Ramos (cell line): ENCODE results near the gene CHST9.
"Not testable (repeated sequence)": the region's sequence is repeated elsewhere in the genome, so short reads cannot be mapped to it uniquely, and the experiment has no call there.

Source experiments
- in situ Hi-C: fragments of 300-500 bp; cut with MboI; formaldehyde crosslinking; loops from one replicate; pipeline ENCODE4 v1.14.3; 2022; ENCODE audit warnings: low sequenced_read_pairs; ENCODE audit not compliant: unreplicated experiment

Gene CHST9

DNA sequence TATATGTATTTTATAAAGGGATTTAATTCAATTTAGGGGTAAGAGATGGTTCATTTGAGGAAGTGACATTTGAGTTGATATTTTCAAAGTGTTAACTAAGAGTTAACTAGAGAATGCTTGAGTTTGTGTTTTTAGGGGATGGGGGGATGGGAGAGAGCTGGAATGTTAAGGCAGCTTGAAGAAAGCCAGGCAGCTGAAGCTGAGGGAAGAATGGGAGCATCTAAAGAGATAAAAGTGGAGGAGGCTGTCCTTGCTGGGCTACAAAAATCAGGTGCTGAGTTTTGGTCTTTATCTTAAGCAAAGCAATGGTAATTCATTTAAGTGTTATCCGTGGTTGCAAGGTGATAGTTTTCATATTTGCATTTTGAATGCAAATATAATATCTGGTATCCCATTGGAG is 9.2 kb downstream of the CHST9 start:
- in situ Hi-C loops, result no loop called here

GRCh38 chr18:27175245-27175644 is 9.9 kb downstream of the CHST9 start:
- in situ Hi-C loops, result no loop called here

DNA sequence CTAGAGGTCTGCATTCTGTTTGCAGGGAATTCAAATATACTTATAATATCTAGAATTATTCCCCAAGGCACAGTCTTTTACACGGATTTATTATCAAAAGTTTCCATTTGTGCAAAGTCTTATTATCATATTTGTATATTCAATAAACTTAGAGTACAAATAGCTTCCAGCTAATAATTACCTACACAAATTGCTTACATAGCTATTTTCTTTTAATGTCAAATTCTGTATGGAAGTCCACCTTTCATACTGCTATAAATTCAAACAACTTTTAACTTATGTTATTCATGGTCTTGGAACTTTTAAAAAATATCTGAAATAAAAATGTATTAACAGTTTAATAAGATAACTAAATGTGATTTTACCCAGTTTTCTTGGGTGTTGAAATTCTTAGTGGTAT is 13.1 kb downstream of the CHST9 start:
- in situ Hi-C loops, result no loop called here

DNA sequence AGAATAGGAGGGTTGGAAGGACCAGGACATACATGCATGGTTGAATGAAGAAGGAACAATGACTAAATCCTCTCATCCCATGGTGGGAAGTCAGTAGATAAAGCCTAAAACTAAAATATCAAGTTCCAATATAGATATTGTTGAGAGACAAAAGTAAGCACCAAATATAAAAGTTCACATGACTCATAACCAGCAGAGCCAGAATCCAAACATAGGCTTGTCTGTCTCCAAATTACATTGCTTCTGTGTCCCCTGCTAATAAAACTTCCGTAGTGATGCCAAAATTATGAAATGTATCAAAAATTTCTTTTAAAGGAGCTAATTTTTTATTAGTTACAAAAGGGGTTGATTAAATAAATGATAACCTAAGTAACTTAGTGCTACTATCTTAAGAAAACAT is 19.7 kb downstream of the CHST9 start:
- in situ Hi-C loops, result no loop called here

DNA sequence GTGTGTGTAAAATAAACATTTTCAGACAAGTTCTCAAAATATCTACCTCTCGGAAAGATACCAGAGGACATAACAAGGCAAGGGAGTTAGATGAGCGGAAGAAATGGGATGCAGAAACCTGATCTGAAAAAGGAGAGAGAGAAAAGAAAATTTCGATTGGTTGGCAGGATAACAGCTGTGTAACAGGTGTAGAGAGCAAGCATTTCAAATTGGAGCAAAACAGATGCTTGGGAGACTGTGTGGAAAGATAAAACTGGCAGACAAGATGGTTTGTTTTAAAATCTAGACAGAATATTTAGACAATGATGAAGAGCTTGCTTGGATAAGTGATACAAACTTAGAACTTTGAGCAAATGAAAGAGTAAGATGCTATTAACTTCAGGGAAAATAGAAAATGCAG is 20.2 kb downstream of the CHST9 start:
- in situ Hi-C loops, result no loop called here

GRCh38 chr18:27163197-27163716 is 21.9 kb downstream of the CHST9 start:
- in situ Hi-C loops, result not testable (repeated sequence)

DNA sequence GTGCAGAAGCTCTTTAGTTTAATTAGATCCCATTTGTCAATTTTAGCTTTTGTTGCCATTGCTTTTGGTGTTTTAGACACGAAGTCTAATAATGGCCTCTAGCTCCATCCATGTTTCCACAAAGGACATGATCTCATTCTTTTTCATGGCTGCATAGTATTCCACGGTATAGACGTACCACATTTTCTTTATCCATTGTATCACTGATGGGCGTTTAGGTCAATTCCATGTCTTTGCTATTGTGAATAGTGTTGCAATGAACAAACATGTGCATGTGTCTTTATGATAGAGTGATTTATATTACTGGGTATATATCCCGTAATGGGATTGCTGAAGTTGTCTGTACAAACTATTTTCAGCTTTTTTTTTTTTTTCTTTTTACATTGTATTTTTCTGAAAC is 35.9 kb downstream of the CHST9 start:
- in situ Hi-C loops, result not testable (repeated sequence)

- in situ Hi-C loops, result no loop called here
Observed at GRCh38 chr18:27144672-27145071, 40.4 kb downstream of the CHST9 start.

DNA sequence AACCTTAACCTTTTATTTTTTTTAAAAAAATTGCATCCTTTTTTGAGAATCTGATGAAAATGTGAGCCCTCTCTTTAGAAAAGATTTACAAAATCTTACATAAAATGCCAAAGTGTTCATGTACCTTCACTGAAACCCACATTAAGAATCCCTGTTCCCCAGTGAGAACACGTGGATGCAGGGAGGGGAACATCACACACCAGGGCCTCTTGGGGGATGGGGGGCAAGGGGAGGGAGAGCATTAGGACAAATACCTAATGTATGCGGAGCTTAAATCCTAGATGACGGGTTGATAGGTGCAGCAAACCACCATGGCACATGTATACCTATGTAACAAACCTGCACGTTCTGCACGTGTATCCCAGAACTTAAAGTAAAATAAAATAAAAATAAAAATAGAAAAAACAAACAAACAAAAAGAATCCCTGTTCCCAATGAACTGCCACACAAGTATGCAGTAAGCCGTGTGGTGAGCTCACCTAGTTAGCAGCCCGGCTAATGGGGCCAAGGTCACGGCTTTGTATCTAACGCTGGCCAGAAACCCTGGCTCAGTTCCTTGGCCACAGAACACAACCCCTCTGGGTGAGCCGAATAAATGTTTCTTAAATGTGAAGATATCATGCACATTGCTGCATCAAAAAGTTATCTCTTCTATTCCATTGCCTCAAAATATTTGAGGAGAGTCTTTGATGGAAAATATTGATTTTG is 41.4 kb downstream of the CHST9 start:
- in situ Hi-C loops, result no loop called here

DNA sequence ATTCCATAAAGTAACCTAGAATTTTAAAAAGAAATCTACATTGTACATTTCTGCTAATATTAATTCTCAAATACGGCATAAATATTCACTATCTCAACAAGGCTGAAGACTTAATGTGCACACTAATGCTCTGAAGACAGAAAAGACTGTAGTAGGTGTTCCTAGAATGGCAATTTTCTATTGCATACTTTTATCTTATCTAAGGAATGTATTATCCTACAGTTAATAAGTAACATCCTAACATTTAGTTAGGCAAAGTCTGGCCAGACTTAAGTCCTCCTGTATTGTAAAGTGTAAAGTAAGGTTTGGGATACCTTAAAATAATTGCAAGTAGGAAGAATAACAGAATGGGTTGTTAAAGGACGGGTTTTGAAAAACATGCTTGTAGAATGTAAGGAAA is 42.2 kb downstream of the CHST9 start:
- in situ Hi-C loops, result no loop called here

- in situ Hi-C loops, result no loop called here
Observed at GRCh38 chr18:27141876-27142275, 43.2 kb downstream of the CHST9 start.

DNA sequence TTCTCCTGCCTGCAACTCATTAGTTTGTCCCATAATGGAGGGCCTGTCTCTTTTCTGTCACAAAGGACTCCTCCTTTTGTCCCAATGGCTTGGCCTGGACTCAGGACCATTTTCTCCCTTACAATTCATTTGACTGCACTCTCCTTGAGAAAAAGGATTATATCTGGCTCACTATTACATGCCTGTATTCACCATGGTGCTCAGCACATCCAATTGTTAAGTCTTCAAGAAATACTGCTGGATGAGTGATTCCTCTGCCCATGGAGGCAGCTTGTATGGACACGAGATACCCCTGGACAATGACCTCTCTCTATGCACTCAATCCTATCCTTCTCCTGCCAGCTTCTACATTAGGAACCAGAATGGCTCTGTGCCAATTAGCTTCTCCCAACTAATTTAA is 47.0 kb downstream of the CHST9 start:
- in situ Hi-C loops, result no loop called here

- in situ Hi-C loops, result no loop called here
Observed at GRCh38 chr18:27136208-27136535, 48.9 kb downstream of the CHST9 start.

GRCh38 chr18:27135504-27136207 is 49.5 kb downstream of the CHST9 start:
- in situ Hi-C loops, result no loop called here

DNA sequence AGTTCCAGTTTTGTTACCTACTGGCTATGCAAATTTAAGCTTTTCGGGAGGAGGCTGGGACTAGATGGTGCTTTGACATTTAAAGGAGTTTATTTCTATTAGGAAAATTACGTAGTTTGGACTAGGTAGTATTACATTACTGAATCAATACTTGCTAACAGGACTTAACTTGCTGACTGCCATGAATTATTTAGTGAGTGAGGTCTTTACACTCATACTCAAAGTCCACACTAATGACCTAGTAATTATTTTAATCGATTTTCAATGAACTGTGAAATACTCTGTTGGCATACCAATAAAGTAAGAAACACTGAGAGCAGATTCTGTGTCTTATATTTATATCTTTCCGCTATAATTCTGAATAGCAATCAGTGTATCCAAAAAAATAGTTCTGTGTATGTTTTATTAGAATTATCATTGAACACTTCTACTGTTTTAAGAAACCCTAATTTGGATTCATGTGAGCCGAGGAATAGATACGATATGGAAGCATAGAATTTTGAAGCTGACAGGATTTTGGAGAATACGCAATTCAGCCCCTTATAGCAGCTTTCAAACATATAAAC is 55.0 kb downstream of the CHST9 start:
- in situ Hi-C loops, result no loop called here

DNA sequence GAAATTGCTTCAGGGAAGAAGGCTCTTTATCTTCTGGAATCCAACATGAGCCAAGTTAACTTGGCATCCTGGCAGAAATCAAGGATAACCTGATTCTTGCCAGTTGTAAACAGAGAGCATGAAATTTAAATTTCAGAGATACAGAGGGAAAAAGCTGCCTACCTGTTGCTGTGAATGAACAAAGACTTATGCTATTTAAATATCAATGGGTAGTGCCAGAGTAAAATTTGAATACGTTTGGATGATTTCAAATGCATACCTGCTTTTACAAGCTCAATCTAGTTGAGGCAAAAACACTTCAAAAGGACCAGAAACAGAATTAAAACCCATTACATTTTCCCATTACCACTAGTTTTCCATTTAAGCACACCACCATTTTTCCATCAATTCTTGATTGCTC is 60.9 kb downstream of the CHST9 start:
- in situ Hi-C loops, result no loop called here

DNA sequence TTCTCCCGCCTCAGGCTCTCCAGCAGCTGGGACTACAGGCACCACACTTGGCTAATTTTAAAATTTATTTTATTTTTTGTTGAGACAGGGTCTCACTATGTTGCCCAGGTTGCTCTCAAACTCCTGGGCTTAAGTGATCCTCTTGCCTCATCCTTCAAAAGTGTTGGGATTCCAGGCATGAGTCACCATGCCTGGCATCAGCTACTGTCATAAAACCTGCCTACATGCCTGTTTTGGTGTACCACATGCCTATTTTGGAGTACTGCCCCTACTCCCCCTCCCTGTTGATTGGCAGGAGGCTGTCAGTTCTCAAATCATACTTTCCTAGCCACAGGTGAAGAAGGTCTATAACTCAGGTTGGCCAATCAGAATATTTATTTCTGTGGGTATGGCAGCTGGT is 64.0 kb downstream of the CHST9 start:
- in situ Hi-C loops, result no loop called here

GRCh38 chr18:27120246-27120645 is 64.9 kb downstream of the CHST9 start:
- in situ Hi-C loops, result no loop called here

DNA sequence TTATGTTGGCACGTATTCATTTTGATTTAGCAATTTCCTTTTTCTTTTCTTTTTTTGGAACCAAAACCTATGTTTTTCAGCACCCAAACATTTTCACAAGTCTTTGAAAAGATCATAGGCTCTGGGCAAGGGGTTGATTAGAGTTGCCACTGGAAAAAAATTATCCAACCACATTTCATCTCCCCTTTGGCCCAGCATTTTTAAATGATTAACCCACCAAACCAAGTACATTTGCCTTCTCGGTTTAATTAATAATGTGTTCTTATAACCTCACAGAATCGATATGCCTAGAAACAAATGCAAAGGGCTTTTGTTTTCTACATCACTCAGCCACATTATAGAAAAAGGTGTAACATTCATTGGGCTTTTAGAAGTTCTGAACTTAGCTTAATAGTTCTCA is 66.1 kb downstream of the CHST9 start:
- in situ Hi-C loops, result no loop called here

- in situ Hi-C loops, result no loop called here
Observed at GRCh38 chr18:27114842-27115241, 70.3 kb downstream of the CHST9 start.

- in situ Hi-C loops, result no loop called here
Observed at GRCh38 chr18:27113358-27113757, 71.8 kb downstream of the CHST9 start.

DNA sequence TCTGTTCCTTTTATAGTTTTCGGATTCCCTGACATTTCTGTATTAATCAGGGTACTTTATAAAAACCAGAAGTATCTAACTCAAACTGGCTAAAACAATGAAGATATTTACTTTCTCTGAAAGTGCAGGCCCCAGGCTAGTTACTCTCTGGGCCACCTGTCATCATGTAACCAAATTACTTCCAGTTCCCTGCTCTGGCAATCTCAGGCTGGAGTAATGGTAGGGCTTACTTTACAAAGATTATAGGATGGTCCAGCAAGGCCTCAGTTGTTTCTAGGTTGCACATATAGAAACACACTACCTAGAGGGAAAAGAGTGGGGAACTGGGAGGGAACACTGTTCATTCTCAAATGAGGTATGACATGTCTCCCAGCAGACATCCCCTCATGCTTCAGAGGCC is 74.8 kb downstream of the CHST9 start:
- in situ Hi-C loops, result no loop called here
